Measurements from ENCODE around the gene MON1A.
"Not testable (repeated sequence)": the region's sequence is repeated elsewhere in the genome, so short reads cannot be mapped to it uniquely, and the experiment has no call there.

MON1A gene

GRCh38 chr3:49929291-49930167 lies at the start of gene MON1A:
TSS of gene MON1A (minus strand) at chr3:49929811. CDS start at chr3:49913346, 16,465 bp downstream.
- DNase-seq (ENCODE audit: low read depth), result peak; percentile 77

DNA sequence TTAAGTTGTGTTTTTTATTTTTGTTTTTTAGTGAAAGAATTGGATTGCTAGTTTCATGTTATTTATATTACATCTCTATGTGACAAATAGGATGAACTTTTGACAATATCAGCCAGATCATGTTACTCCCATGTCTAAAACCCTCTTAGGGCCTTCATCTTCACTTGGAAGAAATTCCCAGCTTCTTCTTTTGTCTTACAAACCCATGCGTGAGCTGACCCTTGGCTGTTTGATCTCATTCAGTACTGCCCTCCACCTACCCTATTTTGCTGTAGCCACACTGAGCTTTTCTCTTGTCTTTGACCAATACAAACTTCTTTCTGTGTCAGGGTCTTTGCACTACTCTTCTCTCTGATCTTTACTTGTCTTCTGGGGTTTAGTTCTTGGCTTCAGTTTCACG lies 47.3 kb upstream of the MON1A start:
- DNase-seq (ENCODE audit: low read depth), result no peak

- DNase-seq (ENCODE audit: low read depth), result no peak
Measured at GRCh38 chr3:49972656-49973055, 43.0 kb upstream of the MON1A start.

DNA sequence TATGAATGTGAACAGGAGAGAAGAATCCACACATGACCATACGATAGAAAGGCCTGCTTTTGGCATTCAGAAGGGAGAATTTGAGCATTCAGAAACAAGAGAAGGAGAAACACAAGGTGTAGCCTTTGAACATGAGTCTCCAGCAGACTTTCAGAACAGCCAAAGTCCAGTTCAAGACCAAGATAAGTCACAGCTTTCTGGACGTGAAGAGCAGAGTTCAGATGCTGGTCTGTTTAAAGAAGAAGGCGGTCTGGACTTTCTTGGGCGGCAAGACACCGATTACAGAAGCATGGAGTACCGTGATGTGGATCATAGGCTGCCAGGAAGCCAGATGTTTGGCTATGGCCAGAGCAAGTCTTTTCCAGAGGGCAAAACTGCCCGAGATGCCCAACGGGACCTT lies 38.7 kb upstream of the MON1A start:
- no peak for DNase-seq (ENCODE audit: low read depth)

- DNase-seq (ENCODE audit: low read depth), result no peak
Measured at GRCh38 chr3:49967291-49967690, 37.7 kb upstream of the MON1A start.

DNA sequence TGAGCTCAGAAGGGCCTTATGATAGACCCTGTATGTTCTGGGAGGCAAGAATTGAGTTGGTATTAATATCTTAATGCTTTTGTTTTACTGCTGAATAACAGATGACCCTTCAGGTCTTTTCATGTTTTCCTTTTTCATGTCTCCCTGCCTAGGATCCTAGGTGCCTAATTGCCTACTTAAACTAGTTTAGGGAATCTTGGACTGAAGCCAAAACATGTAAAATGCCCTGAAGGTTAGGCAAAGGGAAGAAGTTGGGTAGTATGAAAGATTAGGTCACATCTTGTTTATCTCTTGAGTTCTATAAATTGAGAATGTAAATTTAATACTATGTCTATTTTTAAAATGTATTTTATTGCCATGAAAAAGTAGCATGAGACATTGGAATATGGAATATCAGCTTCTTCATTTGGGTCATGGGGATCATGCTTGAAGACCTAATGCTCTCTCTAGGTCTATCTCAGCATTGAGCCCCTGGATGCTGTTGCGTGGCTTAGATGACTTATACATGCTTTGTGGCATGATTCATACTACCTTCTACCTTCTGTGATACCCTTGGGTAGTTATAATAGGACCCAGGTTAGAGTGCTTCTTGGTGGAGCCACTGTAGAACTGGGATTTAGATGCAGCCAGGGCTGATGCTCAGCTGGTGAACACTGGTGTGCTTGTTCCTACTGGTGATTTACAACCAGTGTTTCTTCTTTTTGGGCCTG lies 36.8 kb upstream of the MON1A start:
- no peak for DNase-seq (ENCODE audit: low read depth)

GRCh38 chr3:49955636-49956035 lies 26.0 kb upstream of the MON1A start:
- no peak for DNase-seq (ENCODE audit: low read depth)

GRCh38 chr3:49952924-49953323 lies 23.3 kb upstream of the MON1A start:
- DNase-seq (ENCODE audit: low read depth), result no peak

GRCh38 chr3:49942651-49943050 lies 13.0 kb upstream of the MON1A start:
- no peak for DNase-seq (ENCODE audit: low read depth)

DNA sequence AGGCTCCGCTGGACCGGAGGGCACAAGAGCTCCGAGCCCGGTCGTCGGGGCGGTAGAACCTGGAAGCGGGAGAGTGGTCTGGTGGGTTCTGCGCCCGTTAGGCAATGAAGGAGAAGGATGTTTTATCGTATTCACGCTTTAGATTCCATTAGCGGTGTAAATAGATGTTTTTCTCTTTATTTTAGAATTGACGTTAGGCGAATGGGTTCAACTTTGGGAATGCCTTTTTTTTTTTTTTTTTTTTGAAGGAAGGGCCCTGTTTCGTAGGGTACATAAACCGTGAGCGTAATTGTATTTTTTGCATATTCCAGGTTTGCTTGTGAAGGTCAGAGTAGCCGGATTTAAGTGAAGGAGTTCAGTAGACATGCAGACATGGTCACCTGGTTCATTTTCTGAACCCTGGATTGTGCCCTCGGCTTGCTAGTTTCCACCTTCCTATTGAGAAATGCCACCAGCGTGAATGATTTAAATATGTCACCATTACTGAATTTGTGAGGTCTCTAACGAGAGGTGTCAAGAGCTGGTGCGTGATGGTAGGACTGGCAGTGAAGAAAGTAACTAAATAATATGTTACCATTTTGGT lies 11.1 kb upstream of the MON1A start:
- no peak for DNase-seq (ENCODE audit: low read depth)

DNA sequence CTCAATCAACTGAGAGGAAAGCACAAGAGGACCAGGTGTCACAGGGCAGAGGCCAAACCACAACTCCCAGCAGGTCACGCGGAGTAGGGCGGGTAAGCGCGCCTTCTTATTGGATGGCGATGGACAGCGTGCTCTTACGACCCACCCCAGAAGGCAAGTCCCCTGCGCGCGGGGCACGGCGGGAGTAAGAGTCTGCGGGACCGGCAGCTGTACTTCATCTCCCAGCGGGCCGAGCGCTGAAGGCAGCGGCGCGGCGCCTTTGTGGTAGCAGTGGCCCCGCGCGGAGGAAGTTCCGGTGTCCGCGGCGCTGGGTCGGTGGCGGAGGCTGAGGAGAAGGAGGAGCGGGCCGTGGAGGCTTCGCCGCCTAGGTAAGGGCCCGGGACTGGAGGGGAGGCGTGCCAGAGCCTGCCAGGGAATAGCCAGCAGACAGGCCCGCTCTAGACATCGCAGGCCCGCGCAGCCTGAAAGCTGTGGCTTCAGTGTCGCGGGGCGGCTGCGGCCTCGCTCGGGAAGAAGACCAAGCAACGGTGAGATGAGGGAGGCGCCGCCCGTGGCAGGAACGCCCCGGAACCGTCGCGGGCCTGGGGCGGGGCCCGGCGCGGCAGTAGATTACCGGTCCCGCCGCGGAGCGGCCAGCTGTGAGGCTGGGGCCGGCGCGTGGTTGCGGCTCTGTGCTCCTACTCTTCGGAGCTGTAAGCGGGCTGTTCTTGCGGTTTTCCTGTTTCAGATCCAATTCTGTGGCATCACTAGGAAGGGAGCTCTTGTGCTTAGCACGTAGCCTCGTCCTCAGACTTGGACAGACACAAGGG lies 10.5 kb upstream of the MON1A start, which contains the start of gene RBM6:
Gene RBM6, plus strand, starts transcription at position 293 of the 809 bp plus-strand sequence. CDS start 22,492 bp downstream, outside the sequence.
- peak; percentile 90 for DNase-seq (ENCODE audit: low read depth)

GRCh38 chr3:49937090-49937489 lies 7.5 kb upstream of the MON1A start:
- no peak for DNase-seq (ENCODE audit: low read depth)

DNA sequence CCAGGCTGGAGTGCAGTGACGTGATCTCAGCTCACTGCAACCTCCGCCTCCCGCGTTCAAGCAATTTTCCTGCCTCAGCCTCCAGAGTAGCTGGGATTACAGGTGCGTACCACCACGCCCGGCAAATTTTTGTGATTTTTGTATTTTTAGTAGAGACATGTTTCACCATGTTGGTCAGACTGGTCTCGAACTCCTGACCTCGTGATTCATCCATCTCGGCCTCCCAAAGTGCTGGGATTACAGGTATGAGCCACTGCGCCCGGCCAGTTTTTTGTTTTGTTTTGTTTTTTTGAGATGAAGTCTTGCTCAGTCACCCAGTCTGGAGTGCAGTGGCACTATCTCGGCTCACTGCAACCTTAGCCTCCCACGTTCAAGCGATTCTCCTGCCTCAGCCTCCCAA lies 2.7 kb upstream of the MON1A start:
- not testable (repeated sequence) for DNase-seq (ENCODE audit: low read depth)

DNA sequence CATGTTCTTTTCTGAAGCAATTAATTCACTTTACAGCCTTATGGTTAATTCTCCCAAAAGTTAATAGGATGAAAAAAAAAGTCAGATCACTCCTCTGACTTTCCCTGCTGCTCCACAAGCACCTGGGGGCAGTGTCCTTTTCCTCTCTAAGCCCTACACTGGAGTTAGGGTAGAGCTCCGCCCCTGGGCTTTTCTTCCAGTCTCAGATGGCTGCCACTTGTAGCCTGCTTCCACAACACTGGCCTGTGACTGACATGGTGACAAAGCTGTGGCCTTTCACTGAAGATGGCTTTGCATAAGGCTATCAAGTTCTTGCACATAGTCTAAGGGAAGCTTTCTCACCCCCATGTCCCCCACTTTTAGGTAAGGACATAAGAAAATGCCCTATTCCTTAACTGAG lies 1.3 kb upstream of the MON1A start:
- DNase-seq (ENCODE audit: low read depth), result no peak

- DNase-seq (ENCODE audit: low read depth), result no peak
Measured at GRCh38 chr3:49930168-49930690, 618 bp upstream of the MON1A start.

- no peak for DNase-seq (ENCODE audit: low read depth)
Measured at GRCh38 chr3:49928481-49929017, 1.1 kb downstream of the MON1A start.

- no peak for DNase-seq (ENCODE audit: low read depth)
Measured at GRCh38 chr3:49927798-49928197, 1.8 kb downstream of the MON1A start.

- no peak for DNase-seq (ENCODE audit: low read depth)
Measured at GRCh38 chr3:49926117-49926728, 3.4 kb downstream of the MON1A start.

DNA sequence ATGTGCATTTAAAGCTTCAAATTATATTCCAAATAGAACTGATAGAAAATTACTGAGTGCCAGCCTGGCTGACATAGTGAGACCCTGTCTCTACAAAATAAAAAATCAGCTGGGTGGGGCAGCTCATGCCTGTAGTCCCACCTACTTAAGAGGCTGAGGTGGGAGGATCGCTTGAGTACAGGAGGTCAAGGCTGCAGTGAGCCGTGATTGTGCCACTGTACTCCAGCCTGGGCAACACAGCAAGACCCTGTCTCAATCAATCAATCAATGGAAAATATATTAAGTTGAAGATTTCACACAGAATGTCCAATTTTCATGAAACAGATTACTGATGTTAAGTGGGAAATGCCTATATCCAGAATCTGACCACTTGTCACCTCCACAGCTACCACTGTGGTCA lies 4.1 kb downstream of the MON1A start:
- DNase-seq (ENCODE audit: low read depth), result no peak

DNA sequence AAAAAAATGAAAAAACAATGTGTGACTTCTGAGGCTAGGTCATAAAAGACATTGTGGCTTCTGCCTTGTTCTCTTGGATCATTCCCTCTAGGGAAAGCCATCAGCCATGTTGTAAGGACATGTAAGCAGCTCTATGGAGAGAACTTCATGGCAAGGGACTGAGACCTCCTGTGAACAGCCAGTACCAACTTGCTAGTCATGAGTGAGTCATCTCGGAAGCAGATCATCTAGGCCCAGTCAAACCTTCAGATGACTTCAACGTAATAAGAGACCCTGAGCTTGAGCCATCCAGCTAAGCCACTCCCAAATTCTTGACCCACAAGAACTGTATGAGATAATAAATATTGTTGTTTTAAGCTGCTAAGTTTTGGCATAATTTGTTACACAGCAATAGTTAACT lies 4.9 kb downstream of the MON1A start:
- no peak for DNase-seq (ENCODE audit: low read depth)
